Effector CD8-positive, alpha-beta T cell (primary cell): ENCODE measurements around the gene VTI1A.
"Not testable (repeated sequence)": the region's sequence is repeated elsewhere in the genome, so short reads cannot be mapped to it uniquely, and the experiment has no call there.

Experiments used
- DNase-seq: peaks from one replicate; lab custom pipeline; 2025; lab: John Stamatoyannopoulos, UW
- total RNA-seq, 4 experiments: gene quantifications; one replicate each; lab custom pipeline; 2026; lab: John Stamatoyannopoulos, UW

Gene VTI1A
- total RNA-seq = 69.2 to 75.3 (median 71.9) reads per million in 4 experiments

DNA sequence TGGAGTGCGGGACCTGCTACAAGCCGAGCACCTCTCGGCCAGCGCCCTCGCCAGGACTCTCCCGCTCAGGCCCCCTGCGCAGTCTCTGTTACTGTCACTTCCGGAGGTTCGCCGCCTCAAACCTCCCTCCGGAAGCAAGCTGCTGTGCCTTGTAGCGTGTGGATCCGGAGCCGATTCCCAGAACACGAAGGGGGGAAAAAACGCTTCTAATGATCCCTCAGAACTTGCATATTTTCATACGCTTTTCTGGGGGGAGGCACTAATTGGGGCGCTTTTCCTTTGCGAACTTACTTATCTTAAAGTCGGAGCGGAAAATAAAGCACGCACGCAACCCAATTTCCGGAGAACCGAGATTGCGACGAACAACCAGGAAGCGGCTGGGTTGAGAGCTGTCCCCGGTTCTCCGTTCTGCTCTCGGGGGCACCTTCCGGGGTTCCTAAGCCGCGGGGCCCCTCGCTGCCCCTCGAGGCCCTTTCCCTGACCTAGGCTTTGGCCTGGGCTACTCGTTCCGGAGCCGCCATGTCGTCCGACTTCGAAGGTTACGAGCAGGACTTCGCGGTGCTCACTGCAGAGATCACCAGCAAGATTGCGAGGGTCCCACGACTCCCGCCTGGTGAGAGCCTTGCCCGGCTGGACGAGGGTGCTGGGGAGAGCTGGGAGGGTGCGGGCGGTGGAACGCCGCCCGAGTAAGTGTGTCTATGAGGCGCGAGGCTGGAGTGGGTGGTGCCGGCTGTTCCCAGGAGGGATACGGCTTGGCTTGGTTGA, at the start of gene VTI1A, which contains the start of gene ZDHHC6:
TSS of gene VTI1A (plus strand) at position 361 of the 765 bp plus-strand sequence. CDS start at position 520, 159 bp downstream.
TSS of gene ZDHHC6 (minus strand) at position 60 of the 765 bp plus-strand sequence. CDS start 1,478 bp downstream, outside the sequence.
- DNase-seq = peak; percentile 72

DNA sequence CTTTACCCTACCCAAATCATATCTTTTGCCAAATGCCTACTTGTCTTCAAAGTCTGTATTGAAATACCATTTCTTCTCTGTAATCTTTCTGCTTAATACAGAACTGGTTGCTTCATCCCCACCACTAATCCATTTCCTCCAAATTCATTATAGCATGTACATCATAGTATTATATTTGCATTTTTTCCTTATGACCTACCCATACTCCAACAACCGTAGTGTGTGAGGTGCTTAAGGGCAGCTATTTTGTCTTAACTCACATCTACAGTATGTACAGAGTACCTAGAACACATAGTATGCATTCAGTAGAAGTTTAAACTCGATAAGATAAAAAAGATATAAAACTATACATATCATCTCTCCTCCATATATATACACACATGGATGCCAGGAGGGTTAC, 49.4 kb upstream of the VTI1A start:
- no peak for DNase-seq

DNA sequence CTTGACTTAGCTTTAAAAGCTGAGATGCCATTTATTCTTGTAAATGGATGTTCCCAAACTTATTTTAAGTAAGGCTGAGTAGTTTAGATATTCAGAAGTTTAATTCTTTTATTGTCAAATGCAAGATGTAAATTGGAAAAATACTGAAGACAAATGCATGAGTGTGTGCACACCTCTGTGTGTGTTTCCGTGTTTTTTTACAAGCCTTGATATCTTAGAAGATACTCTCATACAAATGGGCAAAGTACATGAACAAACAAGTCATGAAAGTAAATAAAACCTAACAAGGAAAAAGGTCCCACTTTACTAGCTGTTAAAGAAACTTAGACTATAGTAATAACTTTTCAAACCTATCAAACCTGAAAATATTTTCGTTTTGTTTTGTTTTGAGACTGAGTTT, 44.1 kb upstream of the VTI1A start:
- DNase-seq = no peak

DNA sequence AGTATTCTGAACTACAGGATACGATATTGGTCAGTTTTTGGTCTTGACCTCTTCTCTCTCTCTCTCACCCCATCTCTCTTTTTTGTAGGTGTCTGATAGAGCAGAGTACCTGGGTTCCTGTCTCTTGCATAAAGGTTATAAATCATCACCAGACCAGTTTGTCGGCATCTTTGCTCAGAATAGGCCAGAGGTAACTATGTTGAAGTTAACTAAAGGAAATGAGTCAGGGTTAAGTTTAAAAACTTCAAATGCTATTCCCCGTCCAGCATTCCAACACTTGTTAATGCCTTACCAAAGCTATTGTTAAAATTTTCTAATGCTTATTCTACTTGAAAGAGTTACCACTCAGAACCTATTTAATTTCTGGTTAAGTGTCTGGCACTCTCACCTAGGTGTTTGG, 42.4 kb upstream of the VTI1A start:
- DNase-seq = no peak

DNA sequence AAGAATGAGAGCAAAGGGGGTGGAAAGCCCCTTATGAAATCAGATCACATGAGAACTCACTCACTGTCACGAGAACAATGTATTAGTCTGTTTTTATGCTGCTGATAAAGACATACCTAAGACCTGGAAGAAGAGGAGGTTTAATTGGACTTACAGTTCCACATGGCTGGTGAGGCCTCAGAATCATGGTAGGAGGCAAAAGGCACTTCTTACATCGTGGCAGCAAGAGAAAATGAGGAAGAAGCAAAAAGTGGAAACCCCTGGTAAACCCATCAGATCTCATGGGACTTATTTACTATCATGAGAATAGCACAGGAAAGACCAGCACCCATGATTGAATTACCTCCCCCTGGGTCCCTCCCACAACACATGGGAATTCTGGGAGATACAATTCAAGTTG, 40.2 kb upstream of the VTI1A start:
- DNase-seq = not testable (repeated sequence)

DNA sequence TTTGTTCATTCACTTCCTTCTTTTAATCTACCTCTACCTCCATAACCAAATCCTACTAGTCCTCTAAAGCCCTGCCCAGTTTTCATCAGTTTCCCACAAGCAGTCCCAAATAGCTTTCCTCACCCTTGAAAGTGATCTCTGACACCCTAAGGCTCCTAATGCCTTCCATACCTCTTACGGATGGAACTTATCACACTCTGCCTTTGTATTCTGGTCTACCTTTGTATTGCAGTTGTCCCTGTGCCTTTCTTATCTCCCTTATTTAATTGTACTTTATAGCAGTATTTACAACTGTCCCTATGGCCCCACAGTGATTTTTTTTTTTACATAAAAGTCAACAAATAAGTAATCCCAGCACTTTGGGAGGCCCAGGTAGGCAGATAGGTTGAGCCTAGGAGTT, 39.3 kb upstream of the VTI1A start:
- DNase-seq = no peak

DNA sequence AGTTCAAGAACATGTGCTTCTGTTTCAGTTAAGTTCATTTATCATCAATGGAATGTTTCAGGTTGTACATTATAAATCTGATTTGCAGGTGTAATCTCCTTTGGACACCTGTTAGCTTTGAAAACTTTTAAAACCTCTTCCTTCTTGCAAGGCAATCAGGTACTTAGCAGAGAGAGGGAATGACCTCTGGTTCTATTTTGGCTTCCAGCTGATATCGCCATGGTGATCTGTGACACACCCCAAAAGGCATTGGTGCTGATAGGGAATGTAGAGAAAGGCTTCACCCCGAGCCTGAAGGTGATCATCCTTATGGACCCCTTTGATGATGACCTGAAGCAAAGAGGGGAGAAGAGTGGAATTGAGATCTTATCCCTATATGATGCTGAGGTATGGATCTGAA, 37.7 kb upstream of the VTI1A start:
- DNase-seq = no peak

DNA sequence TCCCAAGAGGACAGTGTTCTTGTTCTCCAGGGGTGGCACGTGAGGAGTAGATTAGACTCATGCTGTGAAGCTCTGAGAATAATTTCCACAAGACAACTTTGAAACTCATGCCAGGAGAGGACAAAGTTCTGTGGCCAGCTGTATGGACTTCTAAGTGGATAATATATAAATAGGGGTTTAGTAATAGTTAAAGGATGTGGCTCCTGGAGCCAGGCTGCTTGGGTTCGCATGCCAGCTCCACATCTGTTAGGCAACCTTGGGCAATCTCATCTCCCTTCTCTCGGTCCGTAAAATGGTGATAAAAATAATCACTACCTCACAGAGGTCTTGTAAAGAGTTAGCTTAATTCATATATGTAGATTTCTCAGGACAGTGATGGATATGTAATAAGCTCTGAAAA, 37.3 kb upstream of the VTI1A start:
- no peak for DNase-seq

DNA sequence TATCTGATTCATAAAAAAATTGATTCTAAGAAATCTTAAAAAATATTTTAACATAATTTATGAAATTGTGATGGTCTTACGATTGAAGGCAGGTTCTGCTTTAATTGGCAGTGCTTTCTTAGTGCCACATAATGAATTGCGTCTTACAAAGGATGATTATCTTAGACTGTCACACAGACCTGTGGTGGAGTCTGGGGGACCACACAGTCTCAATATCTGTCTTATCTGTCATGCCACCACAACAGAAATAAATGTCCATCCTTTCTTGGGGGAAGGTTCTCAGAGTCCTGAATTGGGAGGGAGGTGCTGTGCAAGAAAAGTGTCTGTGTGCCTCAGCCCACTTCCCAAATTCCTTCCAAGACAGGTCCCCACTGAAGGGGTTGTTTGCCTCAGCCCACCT, 34.3 kb upstream of the VTI1A start:
- DNase-seq = no peak

DNA sequence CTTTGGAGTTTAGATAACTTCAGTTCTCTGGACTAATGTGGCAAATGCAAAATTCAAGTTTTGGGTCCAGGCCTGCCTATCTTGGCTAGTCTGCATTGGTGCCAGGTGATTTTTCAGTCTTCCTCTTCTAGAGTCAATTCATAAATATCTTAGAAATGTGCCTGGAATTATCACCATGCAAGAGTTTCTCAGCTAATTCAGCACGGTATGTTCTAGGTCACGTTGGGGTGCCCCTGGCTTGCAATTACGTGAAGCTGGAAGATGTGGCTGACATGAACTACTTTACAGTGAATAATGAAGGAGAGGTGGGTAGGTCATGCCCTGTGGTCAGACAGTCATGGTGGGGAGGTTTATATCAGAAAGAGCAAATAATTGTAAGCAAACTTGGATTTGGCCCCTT, 25.3 kb upstream of the VTI1A start:
- no peak for DNase-seq

DNA sequence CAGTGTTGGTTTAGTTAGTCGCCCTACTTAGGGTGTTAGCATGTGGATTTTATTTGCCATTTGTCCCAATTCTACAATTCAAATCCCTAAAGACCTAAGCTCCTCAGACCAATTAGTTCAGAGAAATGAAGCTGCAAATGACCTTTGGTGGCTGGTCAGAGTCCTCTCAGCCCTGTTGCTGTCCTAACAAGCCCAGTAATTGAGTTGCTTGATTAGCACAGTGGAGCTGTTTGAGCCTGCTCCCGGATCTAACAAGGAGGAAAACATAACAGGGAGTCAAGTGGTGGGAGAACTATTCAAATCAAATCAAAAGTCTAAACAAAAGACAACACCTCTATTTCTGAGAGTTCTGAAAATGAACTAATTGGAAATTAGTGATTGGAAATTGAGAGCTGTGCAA, 22.4 kb upstream of the VTI1A start:
- DNase-seq = no peak

DNA sequence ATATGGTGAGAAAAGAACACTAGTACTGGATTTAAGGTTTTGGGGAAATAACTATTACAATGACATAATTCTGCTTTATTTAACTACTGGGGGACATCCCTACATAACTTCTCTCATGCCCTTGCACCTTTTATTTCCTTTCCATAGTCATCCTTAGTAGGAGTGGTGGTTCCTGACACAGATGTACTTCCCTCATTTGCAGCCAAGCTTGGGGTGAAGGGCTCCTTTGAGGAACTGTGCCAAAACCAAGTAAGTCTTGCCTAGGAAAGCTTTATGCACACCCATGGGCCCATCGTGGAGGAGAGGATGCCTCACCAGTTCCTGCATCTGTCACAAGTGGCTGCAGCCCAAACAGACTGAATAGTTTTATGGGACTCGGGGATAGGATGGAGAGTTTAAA, 20.9 kb upstream of the VTI1A start:
- DNase-seq = no peak

DNA sequence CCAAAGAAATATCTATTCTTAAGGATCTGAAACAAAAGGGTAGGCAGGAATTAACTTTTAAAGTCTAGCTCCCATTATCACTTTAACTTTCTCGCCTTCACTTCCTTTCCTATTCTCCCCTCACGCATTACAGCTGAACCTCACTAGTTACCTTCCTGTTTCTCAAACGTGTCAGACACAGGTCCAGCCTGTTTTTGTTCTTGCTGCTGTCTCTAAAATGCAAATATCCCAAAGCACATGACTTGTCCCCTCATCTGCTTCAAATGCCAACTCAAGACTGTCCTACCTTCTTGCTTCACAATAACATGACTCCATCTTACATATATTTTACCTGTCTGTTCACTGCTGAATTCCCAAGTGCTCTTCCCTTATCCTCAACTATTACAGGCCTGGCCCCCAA, 17.9 kb upstream of the VTI1A start:
- no peak for DNase-seq

DNA sequence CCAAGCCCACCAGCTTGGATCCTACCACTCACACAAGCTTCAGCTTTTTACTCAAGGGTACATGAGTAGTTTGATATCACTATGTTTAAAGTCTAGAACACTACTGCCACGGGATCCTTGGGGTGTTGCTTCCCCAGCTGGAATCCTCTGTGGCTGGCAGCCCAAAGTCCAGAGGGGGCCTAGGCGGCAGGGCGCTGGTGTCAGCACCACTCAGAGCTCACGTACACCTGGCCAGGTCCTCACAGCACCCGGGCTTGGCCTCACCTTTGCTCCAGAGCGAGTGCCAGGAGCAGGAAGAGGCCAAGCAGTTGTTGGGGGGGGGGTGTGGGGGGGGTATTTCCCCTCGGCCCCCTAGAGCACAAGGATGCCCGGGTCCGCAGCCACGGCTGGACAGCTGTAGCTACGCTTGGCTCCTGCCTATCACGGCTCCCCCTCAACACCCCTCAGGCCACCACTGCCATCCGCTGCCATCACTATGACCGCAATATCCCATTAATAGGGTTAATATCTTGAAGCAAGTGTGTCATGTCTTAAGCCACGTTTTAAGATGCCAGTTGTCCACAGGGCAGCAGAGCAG, 17.3 kb upstream of the VTI1A start:
- DNase-seq = no peak

DNA sequence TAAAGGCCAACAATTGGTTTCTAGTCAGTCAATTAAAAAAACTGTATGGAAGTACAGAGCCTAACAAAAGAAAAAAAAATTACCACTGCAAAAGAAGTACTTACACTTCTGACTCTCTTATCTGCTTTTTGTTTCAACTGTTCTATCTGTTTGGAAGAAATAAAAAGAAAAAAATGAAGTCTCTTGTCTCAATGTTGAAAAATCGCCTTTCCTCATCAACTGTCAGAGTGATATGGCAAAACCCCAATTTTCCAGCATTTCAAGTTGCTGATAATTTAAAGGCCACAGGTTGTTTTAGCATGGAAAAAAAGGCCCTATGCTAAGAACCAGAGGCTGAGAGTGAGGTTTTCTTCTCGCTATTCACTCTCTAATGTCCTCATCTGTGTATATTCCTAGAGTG, 13.9 kb upstream of the VTI1A start:
- DNase-seq = no peak

DNA sequence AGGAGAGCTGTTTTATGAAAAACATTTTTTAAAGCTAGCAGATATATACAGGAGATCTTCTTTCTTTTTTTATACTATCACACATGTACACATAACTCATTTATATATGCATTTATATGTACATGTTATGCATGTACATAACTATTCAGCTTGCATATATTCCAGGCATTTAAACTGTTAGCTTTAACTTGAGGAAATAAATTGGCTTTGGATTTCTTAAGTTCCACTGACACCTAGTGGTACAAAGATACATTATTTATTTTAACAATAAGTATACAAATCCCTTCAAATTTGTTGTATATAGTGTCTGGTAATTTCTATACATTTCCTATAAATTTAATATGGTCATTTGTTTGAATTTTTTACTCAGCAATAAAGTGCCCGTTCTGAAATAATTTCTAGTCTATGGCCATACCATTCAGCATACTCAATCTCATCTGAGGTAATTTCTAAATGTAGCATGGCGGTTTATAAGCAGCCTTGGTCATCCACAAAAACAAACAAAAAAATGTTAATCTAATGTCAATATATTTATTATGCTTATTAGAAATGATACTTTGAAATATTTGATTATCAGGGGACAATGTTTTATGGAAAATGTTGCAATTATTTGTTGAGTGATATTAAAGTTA, 11.9 kb upstream of the VTI1A start:
- DNase-seq = no peak

DNA sequence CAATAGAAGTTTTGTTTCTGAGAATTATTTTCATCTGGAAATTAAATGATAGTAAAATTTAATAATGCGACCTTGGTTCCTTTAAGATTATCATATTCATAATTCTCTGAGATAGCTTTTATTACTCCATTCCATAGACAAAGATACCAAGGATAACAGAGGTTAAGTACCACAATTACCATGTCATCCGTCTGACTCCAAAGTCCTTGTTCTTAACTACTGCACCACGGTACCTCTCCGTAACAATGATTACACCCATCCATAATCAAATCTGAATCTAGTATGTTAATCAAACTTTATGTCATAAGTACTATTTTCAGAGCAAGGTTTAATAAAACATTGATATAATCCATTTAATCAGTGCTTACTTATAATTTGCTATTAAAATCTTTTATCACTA, 8.7 kb upstream of the VTI1A start:
- DNase-seq = no peak

DNA sequence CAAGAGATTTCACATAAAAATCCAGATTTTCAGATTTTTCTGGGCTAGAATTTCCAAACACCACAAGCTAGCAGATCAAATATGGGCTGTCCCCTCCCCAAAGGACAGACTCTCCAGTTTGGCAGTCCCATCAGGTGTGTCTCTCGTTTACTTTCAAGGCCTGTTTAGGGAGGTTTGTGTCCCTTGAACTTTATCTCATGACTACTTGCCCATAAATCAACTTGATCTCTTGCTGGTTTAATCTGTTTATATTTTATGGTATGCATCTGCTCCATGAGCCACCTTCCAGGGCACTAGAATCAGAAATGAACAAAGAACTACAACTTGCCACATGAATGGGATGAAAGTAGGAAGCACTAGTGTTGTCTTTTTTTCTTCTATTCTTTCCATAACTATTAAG, 5.5 kb upstream of the VTI1A start:
- DNase-seq = no peak

DNA sequence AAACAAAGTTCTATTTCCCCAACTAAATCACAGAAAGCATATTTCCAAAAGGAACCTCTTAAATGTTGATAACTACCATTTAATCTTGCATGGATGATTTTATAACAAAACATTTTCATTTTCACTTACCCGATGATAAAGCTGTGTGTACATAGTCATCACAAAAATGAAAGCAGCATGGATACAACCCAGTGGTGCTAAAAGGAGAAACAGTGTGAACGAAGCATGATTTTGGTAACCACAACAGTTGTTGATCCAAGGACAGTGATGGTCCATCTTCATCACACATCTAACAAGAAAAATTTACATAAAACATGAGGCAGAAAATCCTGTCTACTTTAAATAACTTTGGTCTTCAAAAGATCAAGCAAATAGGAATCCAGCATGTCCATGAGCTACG, 5.0 kb upstream of the VTI1A start:
- no peak for DNase-seq

DNA sequence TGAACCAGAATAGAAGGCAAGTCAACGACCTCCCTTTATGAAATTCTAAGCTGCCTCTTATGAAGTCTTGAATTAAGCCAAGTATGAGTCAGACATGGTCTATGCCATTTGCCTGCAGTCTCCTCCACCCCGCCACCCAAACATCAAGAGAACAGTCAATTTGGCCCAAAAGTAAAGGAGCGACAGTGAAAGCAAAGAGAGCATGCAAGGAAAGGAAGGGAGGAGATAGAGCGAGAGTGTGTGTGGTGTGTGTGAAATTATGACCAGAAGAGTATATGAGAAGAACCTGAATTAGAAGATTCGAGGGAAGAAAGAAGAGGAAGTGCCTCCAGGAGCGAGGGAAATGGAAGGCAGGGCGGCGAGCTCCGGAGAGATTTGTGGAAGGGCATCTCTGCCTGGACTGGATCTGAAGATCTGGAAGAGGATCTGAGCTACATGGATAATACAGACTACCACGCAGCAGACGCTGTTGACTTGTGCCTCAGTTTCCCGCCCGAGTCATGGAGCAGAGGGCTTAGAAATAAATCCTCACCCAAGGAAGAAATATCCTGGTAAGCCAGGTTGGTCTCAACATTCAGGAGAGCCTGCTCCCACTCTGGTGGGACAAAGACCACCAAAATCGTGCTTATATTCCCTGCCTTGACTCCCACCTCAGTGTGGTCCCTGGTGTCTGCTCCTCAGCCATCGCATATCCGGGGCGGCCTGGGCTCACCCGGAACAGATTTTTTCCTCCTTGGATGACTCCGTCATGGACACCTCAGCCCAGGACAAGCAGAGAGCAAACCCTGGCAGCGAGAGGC, 760 bp upstream of the VTI1A start:
- no peak for DNase-seq

DNA sequence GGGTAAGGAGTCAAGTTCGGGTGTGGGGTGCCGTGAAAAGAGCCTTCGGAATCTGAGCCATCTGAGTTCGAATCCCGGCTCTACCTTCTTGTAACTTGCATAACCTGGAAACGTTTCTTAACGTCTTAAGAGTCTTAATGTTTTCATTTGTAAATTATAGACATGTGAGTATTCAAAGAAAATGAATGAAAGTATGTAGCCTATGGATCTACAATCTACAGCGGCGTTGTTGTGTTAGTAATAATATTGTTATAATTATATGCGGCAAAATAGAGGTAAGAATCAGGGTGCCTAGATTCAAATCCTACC, 559 bp downstream of the VTI1A start:
- no peak for DNase-seq

DNA sequence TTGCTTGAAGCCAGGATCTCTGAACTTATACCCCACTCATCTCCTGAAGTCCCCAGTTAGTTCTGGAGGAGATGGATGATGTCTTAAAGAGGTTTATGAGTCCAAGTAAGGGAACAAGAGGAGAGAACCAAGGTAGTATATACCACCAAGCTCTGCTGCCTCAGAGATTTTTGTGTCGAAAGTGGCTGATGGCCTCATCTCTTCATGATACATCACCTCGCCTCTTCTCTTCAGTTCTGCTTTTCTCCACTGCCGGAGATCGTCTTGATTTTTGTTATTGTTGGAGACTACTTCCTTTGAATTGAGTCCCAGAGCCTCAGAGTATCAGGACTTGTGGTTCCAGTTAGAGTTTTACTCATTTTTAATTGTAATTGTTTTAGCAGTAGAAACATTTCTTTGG, 1.9 kb downstream of the VTI1A start:
- DNase-seq = no peak
